Nephron progenitor cell (in vitro differentiated cells): Measurements from ENCODE around the gene FASN.

Source experiments
- DNase-seq: peaks from one replicate; pipeline ENCODE4 v3.0.0; 2021
- H3K27ac Mint-ChIP-seq: 2 replicates; pipeline ENCODE4 v1.8.0; 2021; ENCODE audit warnings: mild to moderate bottlenecking, moderate library complexity, mixed read lengths
- H3K27me3 Mint-ChIP-seq: 2 replicates; pipeline ENCODE4 v1.8.0; 2021; ENCODE audit warnings: mild to moderate bottlenecking, low read depth, mixed read lengths; ENCODE audit not compliant: poor library complexity
- H3K36me3 Mint-ChIP-seq: 2 replicates; pipeline ENCODE4 v1.8.0; 2021; ENCODE audit warnings: low read depth, mixed read lengths
- H3K4me1 Mint-ChIP-seq: 2 replicates; pipeline ENCODE4 v1.8.0; 2021; ENCODE audit warnings: mixed read lengths
- H3K4me3 Mint-ChIP-seq: 2 replicates; pipeline ENCODE4 v1.8.0; 2021; ENCODE audit warnings: mild to moderate bottlenecking, moderate library complexity, mixed read lengths
- H3K9me3 Mint-ChIP-seq: 2 replicates; pipeline ENCODE4 v1.8.0; 2021; ENCODE audit warnings: mild to moderate bottlenecking, moderate library complexity, mixed read lengths
- TF ChIP-seq, protein P1 (sequence below): fragments of 200-600 bp; sonication (generic); IDR thresholded peaks from 2 replicates; pipeline ENCODE4 v1.5.0; 2021; ENCODE audit warnings: antibody characterized with exemption

Gene FASN

DNA sequence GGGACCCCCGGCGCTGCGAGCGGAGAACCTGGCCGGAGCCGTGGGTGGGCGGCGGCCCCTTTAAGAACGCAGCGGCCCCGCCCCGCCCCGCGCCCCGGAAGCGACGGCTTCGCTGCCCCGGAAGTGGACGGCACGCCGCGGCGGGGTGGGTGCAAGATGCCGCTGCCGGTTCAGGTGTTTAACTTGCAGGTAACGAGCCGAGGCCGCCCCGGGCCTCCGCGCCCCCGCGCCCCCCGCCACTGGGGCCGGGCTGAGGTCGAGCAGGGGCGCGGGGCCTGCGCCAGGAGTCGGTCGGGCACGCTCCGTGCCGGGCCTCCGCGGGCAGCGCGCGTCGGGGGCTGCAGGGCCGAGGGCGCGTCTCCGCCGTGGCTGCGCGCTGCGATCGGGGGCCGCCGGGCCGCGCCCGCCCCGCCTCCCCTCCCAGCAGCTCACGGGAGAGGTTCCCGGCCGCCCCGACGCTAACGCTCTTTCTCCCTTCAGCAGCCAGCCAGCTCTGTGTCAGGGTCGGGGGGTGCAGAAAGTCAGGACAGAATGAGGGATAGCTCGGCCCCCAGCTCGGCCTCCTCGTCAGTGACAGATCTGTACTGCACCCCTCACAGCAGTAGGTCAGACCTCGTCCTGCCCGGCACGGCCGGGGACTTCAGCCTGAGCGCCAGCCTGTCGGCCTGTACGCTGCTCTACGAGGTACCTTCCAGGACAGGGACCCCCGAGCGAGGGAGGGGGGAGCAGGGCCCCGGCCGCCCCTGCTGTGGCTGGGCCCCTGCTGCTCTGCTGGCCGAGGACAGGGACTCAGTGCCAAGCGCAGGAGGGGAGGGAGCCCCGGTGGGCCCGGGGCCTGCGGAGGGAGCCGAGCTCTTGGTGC, 46.0 kb downstream of the FASN start, which contains the start of the genes GPS1 and RFNG:
Gene GPS1 (plus strand): TSS at position 123 of the 862 bp plus-strand sequence. CDS start 34 bp downstream, at position 157.
Gene RFNG (minus strand): TSS at position 36 of the 862 bp plus-strand sequence. CDS start 45 bp downstream, outside the sequence.
- H3K27me3 Mint-ChIP-seq: no peaks in the 10 kb centered on the region
- DNase-seq: peak; percentile 82
- TF ChIP-seq, protein P1, sequence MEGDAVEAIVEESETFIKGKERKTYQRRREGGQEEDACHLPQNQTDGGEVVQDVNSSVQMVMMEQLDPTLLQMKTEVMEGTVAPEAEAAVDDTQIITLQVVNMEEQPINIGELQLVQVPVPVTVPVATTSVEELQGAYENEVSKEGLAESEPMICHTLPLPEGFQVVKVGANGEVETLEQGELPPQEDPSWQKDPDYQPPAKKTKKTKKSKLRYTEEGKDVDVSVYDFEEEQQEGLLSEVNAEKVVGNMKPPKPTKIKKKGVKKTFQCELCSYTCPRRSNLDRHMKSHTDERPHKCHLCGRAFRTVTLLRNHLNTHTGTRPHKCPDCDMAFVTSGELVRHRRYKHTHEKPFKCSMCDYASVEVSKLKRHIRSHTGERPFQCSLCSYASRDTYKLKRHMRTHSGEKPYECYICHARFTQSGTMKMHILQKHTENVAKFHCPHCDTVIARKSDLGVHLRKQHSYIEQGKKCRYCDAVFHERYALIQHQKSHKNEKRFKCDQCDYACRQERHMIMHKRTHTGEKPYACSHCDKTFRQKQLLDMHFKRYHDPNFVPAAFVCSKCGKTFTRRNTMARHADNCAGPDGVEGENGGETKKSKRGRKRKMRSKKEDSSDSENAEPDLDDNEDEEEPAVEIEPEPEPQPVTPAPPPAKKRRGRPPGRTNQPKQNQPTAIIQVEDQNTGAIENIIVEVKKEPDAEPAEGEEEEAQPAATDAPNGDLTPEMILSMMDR: no peak
- peak within 1 kb of the TSS; percentile 59 for H3K27ac Mint-ChIP-seq
- no peaks in the 10 kb centered on the region for H3K9me3 Mint-ChIP-seq
- peaks cover 8% of the 10 kb centered on the region for H3K36me3 Mint-ChIP-seq
- H3K4me3 Mint-ChIP-seq: peak within 1 kb of the TSS; percentile 91
- H3K4me1 Mint-ChIP-seq: peaks cover 20% of the 10 kb centered on the region

- TF ChIP-seq, protein P1: no peak
- H3K36me3 Mint-ChIP-seq: peaks cover 8% of the 10 kb centered on the region
- no peaks in the 10 kb centered on the region for H3K9me3 Mint-ChIP-seq
- H3K4me1 Mint-ChIP-seq: peaks cover 20% of the 10 kb centered on the region
- H3K4me3 Mint-ChIP-seq: peak overlapping the region; percentile 88
- DNase-seq: no peak
- H3K27me3 Mint-ChIP-seq: no peaks in the 10 kb centered on the region
- no peak overlapping the region for H3K27ac Mint-ChIP-seq
Observed at GRCh38 chr17:82050761-82051641, 47.0 kb downstream of the FASN start.

DNA sequence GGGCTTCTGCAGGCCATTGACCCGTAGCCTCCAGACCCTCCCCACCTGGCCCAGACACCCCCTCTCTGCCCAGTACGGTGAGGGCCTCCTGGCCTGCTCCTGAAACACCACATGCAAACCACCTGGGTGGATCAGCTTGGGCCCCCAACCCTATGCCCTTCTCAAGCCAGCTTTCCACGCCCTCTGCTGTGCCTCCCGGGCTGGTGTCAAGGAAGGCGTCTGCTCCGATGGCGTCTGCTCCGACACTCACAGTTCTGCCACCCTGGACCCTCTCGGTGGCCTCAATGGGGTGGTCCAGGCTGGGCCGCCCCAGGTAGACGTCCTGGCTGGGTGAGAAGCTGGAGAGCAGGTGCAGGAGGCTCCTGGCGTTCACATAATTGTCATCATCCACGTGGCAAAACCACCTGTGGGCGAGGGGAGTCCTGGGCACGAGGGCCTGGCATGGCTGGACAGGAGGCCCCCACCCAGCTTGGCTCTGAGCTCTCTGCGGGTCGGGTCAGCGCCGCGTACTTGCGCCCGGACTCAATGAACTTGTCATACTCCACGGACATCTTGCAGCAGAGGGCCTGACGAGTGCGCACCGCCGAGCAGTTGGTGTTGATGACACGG, 47.8 kb downstream of the FASN start:
- TF ChIP-seq, protein P1: no peak
- peak overlapping the region; percentile 88 for H3K4me3 Mint-ChIP-seq
- DNase-seq: no peak
- no peak overlapping the region for H3K27ac Mint-ChIP-seq
- H3K36me3 Mint-ChIP-seq: peaks cover 8% of the 10 kb centered on the region
- H3K9me3 Mint-ChIP-seq: no peaks in the 10 kb centered on the region
- no peaks in the 10 kb centered on the region for H3K27me3 Mint-ChIP-seq
- H3K4me1 Mint-ChIP-seq: peaks cover 20% of the 10 kb centered on the region

DNA sequence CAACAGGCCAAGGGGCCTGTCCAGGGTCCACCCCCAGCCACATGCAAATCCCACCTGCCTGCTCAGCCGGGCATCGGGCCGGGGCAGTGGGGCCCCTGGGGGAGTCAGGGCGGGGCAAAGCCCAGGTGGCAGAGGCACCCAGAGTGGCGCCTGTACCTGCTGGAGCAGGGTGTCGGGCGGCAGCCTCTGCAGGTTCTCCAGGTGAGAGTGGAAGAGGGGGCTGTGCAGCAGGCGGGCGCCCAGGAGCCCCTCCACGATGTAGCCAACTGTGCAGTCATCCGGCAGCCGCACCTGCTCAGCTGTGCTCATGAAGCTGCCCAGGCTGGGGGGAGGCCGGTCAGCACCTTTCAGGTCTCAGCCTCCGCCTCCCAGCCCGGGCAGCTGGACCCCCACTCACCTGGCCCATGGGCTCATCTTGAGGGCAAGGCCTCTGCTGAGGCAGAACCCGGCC, 48.5 kb downstream of the FASN start:
- Mint-ChIP-seq H3K9me3 (no peaks in the 10 kb centered on the region), H3K4me3 (no peak overlapping the region), H3K27ac (no peak overlapping the region), H3K4me1 (peaks cover 20% of the 10 kb centered on the region), H3K36me3 (peaks cover 8% of the 10 kb centered on the region), H3K27me3 (no peaks in the 10 kb centered on the region)
- DNase-seq: no peak
- TF ChIP-seq, protein P1: no peak

DNA sequence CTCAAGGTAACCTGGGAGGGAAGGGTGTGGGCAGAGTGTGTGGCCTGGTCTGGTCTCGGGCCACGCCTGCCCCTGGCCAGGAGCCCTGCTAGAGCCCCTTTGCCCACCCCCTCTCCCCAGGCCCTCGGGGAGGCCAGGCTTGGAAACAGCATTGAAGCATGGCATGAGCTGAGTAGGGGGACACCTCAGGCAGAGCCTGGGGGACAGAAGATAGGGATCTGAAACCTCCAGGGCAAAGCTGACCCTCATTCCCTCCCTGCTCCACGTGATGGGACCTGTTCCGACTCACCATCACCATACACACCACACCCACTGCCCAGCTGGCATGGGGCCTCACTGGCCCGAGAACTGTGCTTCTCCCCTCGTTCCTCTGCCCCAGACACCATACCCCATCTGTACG, 48.9 kb downstream of the FASN start:
- peaks cover 8% of the 10 kb centered on the region for H3K36me3 Mint-ChIP-seq
- no peak for DNase-seq
- TF ChIP-seq, protein P1: no peak
- no peak overlapping the region for H3K27ac Mint-ChIP-seq
- no peaks in the 10 kb centered on the region for H3K9me3 Mint-ChIP-seq
- no peaks in the 10 kb centered on the region for H3K27me3 Mint-ChIP-seq
- no peak overlapping the region for H3K4me3 Mint-ChIP-seq
- H3K4me1 Mint-ChIP-seq: peaks cover 20% of the 10 kb centered on the region
